RWPE1 (cell line): Measurements from ENCODE around the gene STC2.
"Not testable (repeated sequence)": the region's sequence is repeated elsewhere in the genome, so short reads cannot be mapped to it uniquely, and the experiment has no call there.

Experiments
- CTCF ChIA-PET: fragments of 350-600 bp; sonication (Branson Sonifier 250); formaldehyde crosslinking; extraction: SDS; loops from one replicate; lab custom pipeline; 2021; lab: Yijun Ruan, JAX
- POLR2A ChIA-PET: fragments of 400-600 bp; formaldehyde crosslinking; extraction: SDS; loops from one replicate; lab custom pipeline; 2020; ENCODE audit warnings: antibody characterized with exemption; ENCODE audit not compliant: low non-redundant PET; lab: Yijun Ruan, JAX
- DNase-seq: peaks from one replicate; pipeline ENCODE4 v3.0.0; 2012; ENCODE audit warnings: low spot score
- H3K27ac ChIP-seq: fragments of 450-650 bp; 2 replicates; pipeline ENCODE4 v1.5.1; 2017
- CTCF ChIP-seq: fragments of 450-650 bp; conservative IDR thresholded peaks from 2 replicates; pipeline ENCODE4 v1.5.1; 2017; ENCODE audit warnings: low read depth, mild to moderate bottlenecking

Gene STC2

DNA sequence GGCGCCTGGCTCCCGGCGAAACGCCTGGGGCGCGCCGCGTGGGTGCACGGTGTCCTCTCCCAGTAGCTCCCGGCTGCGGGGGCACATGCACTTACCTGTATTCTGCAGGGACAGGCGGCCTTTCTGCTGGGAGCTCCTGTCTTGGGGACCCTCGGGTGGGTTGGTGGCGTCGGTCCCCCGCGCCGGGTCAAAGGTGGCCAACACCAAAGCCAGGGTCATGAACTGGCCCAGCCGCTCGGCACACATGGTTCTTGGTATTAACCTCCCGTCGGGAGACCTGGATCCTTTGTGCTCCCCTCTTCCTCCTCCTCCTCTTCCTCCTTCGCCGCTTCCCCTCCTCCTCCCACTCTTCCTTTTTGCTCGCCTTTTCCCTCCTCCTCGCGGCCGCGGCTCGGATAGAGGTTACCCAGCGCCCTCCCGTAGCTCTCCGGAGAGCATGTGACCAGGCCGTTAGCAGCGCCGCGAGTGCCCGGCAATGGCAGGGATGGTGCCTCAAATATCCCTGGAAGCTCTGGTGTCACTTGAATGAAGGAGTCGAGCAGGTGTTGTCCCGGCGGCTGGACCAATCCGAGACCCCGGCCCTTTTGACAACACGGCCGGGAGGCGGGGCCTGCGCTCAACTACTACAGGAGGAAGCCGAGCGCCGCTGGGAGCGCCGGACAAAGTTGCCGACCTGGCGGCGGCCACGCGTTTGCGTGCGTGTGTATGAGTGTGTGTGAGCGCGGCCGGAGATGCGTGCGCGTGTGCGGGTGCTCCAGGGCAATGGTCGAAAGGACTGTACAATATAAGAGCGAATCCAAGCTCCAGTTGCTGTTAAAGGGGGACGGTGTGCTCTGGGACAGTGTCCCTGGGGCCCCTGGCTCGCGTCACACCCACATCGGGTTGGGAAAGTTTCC is at the start of gene STC2:
TSS of gene STC2 (minus strand) at position 467 of the 896 bp plus-strand sequence. CDS start at position 246, 221 bp downstream.
- peak; percentile 96 for DNase-seq
- POLR2A ChIA-PET: interaction anchor here (0.6 to 1.1 kb wide), 4 partner anchors 13 to 333 kb away, joined by 3 to 4 read pairs (median 3); no protein-coding TSS in a partner anchor
- CTCF ChIA-PET: interaction anchor here (0.6 to 6.8 kb wide), 10 partner anchors 13 to 349 kb away, joined by 3 to 69 read pairs (median 4); no protein-coding TSS in a partner anchor
- H3K27ac ChIP-seq: peak within 1 kb of the TSS; percentile 86
- TF ChIP-seq CTCF: no peak

GRCh38 chr5:173371400-173371799 is 43.2 kb upstream of the STC2 start:
- TF ChIP-seq CTCF: no peak
- POLR2A ChIA-PET: no interaction called here
- CTCF ChIA-PET: no interaction called here
- DNase-seq: no peak
- H3K27ac ChIP-seq: no peak overlapping the region

DNA sequence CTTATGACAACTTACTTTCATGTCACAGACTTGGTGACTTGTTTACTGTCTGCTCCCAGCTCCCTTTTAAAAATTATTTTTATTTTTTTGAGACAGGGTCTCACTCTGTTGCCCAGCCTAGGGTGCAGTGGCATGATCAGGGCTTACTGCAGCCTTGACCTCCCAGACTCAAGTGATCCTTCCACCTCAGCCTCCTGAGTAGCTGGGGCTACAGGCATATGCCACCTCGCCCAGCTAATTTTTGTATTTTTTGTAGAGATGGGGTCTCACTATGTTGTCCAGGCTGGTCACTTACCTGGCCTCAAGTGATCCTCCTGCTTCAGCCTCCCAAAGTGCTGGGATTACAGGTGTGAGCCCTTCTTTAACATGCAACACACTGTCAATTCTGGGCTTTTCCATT is 35.2 kb upstream of the STC2 start:
- POLR2A ChIA-PET, H3K27ac ChIP-seq, CTCF ChIA-PET, DNase-seq: not testable (repeated sequence)

DNA sequence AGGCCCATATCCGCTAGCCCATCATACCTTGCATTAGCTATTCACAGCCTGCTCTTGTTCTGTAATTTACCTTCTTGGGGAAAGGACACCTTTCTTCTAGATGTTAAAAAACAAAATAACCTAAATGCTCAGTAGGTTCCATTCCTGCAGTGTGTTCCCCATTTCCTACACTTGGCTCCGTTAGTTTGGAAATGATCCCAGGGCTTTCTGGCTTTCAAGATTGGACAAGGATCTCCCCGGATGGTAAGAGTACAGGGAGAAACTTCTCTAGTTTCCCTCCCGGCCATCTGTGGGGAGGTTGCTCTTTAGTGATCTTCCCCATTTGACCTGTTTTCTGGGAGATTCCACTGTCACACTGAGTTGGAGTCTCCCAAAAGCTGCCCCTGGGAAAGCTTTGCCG is 27.3 kb upstream of the STC2 start:
- DNase-seq: no peak
- POLR2A ChIA-PET: no interaction called here
- TF ChIP-seq CTCF: no peak
- H3K27ac ChIP-seq: no peak overlapping the region
- CTCF ChIA-PET: interaction anchor here (0.7 kb wide), 1 partner anchor 426 kb away, joined by 3 read pairs; no protein-coding TSS in a partner anchor

- ChIA-PET POLR2A (no interaction called here), CTCF (interaction anchor here (0.6 kb wide), 2 partner anchors 514 to 716 kb away, joined by 3 to 6 read pairs; no protein-coding TSS in a partner anchor)
- no peak overlapping the region for H3K27ac ChIP-seq
- TF ChIP-seq CTCF: no peak
- DNase-seq: no peak
These were observed 26.4 kb upstream of the STC2 start for GRCh38 chr5:173354645-173355044.

DNA sequence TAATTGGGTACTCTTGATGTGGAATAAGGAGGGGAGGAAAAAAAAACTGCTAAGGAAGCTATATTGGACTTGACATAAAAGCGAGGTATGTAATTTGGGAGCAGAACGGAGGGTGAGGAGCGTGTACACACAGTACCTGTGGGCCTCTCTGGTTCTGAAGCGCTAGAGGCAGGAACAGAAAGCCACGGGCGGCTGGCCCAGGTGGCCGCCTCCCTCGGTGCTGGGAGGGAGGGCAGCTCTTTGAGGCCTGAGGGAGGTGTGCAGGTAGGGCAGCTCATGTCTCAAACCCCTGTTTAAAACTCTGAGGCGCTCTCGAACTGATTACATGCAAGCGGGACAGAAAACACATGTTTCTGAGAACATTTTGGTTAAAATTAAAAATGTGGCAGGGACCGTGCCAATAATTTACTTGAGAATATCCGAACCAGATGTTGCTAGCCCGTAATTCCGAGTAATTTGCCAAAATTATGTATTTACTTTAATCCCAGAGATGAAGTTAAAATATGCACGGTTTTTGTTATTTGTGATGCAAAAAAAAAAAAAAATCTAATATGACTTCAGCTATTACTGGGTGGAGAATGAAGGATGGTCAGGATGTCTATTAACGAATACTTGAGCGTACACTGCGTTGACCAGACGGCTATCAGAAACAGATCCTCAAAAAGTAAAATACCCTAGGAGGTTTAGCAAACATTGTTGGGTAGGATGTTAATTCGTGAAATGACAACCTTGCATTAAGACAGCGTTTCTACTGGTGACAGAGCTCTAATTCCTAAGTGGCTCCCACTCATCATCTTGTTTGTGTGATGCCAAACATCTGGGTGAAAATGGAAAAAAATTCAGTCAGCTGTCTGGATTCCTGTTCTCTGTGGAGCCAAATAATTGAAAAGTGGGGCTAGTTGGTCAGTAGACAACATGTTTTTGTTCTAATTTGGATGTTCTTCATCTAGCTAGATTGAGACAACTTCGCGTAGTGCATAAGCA is 24.4 kb upstream of the STC2 start:
- ChIA-PET POLR2A (no interaction called here), CTCF (interaction anchor here (1.2 kb wide), 2 partner anchors 59 to 221 kb away, joined by 4 read pairs; no protein-coding TSS in a partner anchor)
- DNase-seq: no peak
- TF ChIP-seq CTCF: no peak
- H3K27ac ChIP-seq: no peak overlapping the region
